ENCODE results near the gene PPP4R3B.

DNA sequence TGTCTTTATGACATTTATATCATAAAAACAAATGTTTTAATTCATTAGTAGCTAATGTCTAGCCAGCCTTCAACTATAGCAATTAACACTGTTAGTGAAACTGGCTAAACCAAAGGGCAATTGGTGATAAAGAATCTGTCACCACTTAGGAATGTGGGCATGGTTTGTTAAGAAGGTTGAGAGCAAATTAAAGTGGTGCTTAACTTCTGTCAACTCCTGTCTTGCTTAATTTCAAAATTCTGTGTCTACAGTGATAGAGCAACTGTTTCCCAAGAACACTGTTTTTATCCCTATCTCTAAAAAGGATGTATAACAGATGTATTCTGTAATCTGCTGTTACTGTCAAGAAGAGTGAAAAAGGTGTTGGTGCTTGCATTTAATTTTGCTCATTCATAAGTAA lies 61.4 kb downstream of the PPP4R3B start:
- TF ChIP-seq, protein P1, sequence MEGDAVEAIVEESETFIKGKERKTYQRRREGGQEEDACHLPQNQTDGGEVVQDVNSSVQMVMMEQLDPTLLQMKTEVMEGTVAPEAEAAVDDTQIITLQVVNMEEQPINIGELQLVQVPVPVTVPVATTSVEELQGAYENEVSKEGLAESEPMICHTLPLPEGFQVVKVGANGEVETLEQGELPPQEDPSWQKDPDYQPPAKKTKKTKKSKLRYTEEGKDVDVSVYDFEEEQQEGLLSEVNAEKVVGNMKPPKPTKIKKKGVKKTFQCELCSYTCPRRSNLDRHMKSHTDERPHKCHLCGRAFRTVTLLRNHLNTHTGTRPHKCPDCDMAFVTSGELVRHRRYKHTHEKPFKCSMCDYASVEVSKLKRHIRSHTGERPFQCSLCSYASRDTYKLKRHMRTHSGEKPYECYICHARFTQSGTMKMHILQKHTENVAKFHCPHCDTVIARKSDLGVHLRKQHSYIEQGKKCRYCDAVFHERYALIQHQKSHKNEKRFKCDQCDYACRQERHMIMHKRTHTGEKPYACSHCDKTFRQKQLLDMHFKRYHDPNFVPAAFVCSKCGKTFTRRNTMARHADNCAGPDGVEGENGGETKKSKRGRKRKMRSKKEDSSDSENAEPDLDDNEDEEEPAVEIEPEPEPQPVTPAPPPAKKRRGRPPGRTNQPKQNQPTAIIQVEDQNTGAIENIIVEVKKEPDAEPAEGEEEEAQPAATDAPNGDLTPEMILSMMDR (IDR thresholded peaks at IDR 0.05) = no peak
- TF ChIP-seq POLR2AphosphoS5 (IDR thresholded peaks at IDR 0.05) = no peak

All from breast epithelium (tissue), 3 donors.